A549 (cell line): Measurements from ENCODE around the gene ACOT7. TPM values are rescaled to one million over a fixed set of nuclear protein-coding genes. Genes with fewer than 3 reads are reported as not detected.
A peak's percentile ranks its signal among the peaks of the same experiment; 100 is the strongest.

Experiments used
- ATAC-seq, 2 experiments: fragments of 200-7000 bp in 1 of 2; fragments of >200 bp in 1 of 2; cut with Nextera tagmentation in 1 of 2; cut with Tn5 transposase in 1 of 2; 3 replicates each; pipeline versions ENCODE4 v1.8.0 to v1.9.1; 2018 to 2020; ENCODE audit warnings: mild to moderate bottlenecking in 1 of 2, moderate library complexity in 1 of 2
- CTCF ChIA-PET: fragments of 300-600 bp; sonication (Branson Sonifier 250); formaldehyde crosslinking; extraction: SDS; loops from one replicate; lab custom pipeline; 2021; ENCODE audit warnings: antibody characterized with exemption, inconsistent platforms; lab: Yijun Ruan, JAX
- POLR2A ChIA-PET: fragments of 350-600 bp; formaldehyde crosslinking; extraction: SDS; loops from one replicate; lab custom pipeline; 2021; ENCODE audit warnings: antibody characterized with exemption, inconsistent platforms; lab: Yijun Ruan, JAX
- DNase-seq, 2 experiments: peaks; one replicate each; pipeline versions ENCODE4 v3.0.0 to v3.0.0-alpha.2; 2011 to 2016; ENCODE audit warnings: low read depth in 1 of 2, low spot score in 1 of 2
- FAIRE-seq: peaks from 2 replicates; lab custom pipeline; 2011; peaks lifted over from hg19 to GRCh38; lab: Jason Lieb, UNC
- H3K27ac ChIP-seq, 2 experiments: fragments of >200 bp; sonication (Bioruptor Twin); formaldehyde crosslinking; 3 replicates each; pipeline ENCODE4 v1.5.1; 2016 to 2017
- H3K4me1 ChIP-seq: fragments of >200 bp; sonication (Bioruptor Twin); formaldehyde crosslinking; 3 replicates; pipeline ENCODE4 v1.6.1; 2016
- H3K4me2 ChIP-seq: fragments of >200 bp; sonication (Bioruptor Twin); formaldehyde crosslinking; 3 replicates; pipeline ENCODE4 v1.6.1; 2016
- H3K4me3 ChIP-seq: fragments of >200 bp; sonication (Bioruptor Twin); formaldehyde crosslinking; 3 replicates; pipeline ENCODE4 v1.5.1; 2016
- H3K9me3 ChIP-seq: fragments of >200 bp; sonication (Bioruptor Twin); formaldehyde crosslinking; 3 replicates; pipeline ENCODE4 v1.6.1; 2016
- CEBPB ChIP-seq, 2 experiments: fragments of >200 bp in 1 of 2; sonication (Bioruptor Twin) in 1 of 2; formaldehyde crosslinking in 1 of 2; IDR thresholded peaks; 2 replicates each; pipeline ENCODE4 v1.6.1; 2012 to 2016
- CHD2 ChIP-seq: fragments of 150-350 bp; IDR thresholded peaks from 2 replicates; pipeline ENCODE4 v1.6.1; 2014; ENCODE audit warnings: low read length; ENCODE audit not compliant: partially characterized antibody
- CTCF ChIP-seq: fragments of >200 bp; sonication (Bioruptor Twin); formaldehyde crosslinking; IDR thresholded peaks from 3 replicates; pipeline ENCODE4 v1.5.1; 2016
- E2F6 ChIP-seq: IDR thresholded peaks from 2 replicates; pipeline ENCODE4 v1.6.1; 2012; ENCODE audit warnings: low read depth, borderline replicate concordance
- EHF ChIP-seq: fragments of 250-450 bp; sonication (Bioruptor Pico); IDR thresholded peaks from 2 replicates; pipeline ENCODE4 v1.5.0; 2020; ENCODE audit warnings: mild to moderate bottlenecking
- FOSL2 ChIP-seq, 2 experiments: fragments of 450-650 bp in 1 of 2; fragments of >200 bp in 1 of 2; sonication (Bioruptor Twin) in 1 of 2; formaldehyde crosslinking; IDR thresholded peaks; 2 replicates each; pipeline versions ENCODE4 v1.5.0 to v1.6.1; 2016 to 2020; ENCODE audit warnings: mild to moderate bottlenecking in 1 of 2, moderate library complexity in 1 of 2
- HMGXB4 ChIP-seq: fragments of 250-450 bp; sonication (Bioruptor Pico); IDR thresholded peaks from 2 replicates; pipeline ENCODE4 v1.5.0; 2021; ENCODE audit warnings: mild to moderate bottlenecking, moderate library complexity, borderline replicate concordance
- HOXB5 ChIP-seq: fragments of 250-450 bp; sonication (Bioruptor Pico); IDR thresholded peaks from 2 replicates; pipeline ENCODE4 v1.5.0; 2020; ENCODE audit warnings: mild to moderate bottlenecking, moderate library complexity
- JUNB ChIP-seq: fragments of >200 bp; sonication (Bioruptor Twin); formaldehyde crosslinking; IDR thresholded peaks from 2 replicates; pipeline ENCODE4 v1.6.1; 2016
- MAX ChIP-seq: IDR thresholded peaks from 2 replicates; pipeline ENCODE4 v1.6.1; 2012
- NPAS2 ChIP-seq: fragments of 250-450 bp; sonication (Bioruptor Pico); IDR thresholded peaks from 2 replicates; pipeline ENCODE4 v1.8.0; 2022; ENCODE audit warnings: mild to moderate bottlenecking, moderate library complexity, borderline replicate concordance
- PBX3 ChIP-seq: IDR thresholded peaks from 2 replicates; pipeline ENCODE4 v1.6.1; 2012
- POLR2AphosphoS2 ChIP-seq: conservative IDR thresholded peaks from 2 replicates; pipeline ENCODE4 v1.6.1; 2012; ENCODE audit warnings: low read length, improper control_type of control experiment, inconsistent platforms
- RAD21 ChIP-seq, 2 experiments: fragments of >200 bp in 1 of 2; sonication (Bioruptor Twin) in 1 of 2; formaldehyde crosslinking in 1 of 2; IDR thresholded peaks in 1 of 2; conservative IDR thresholded peaks in 1 of 2; 2 replicates in 1 of 2; 3 replicates in 1 of 2; pipeline ENCODE4 v1.6.1; 2012 to 2018; ENCODE audit warnings: inconsistent platforms in 1 of 2
- RNF2 ChIP-seq: fragments of 200-600 bp; sonication (generic); IDR thresholded peaks from 2 replicates; pipeline ENCODE4 v1.6.1; 2016; ENCODE audit warnings: low read depth, mild to moderate bottlenecking, antibody characterized with exemption, moderate library complexity, borderline replicate concordance
- SMC3 ChIP-seq: fragments of >200 bp; sonication (Bioruptor Twin); formaldehyde crosslinking; IDR thresholded peaks from 3 replicates; pipeline ENCODE4 v1.6.1; 2018; ENCODE audit warnings: inconsistent platforms
- TP53 ChIP-seq: fragments of 250-450 bp; sonication (Bioruptor Pico); IDR thresholded peaks from 2 replicates; pipeline ENCODE4 v1.5.0; 2021; ENCODE audit warnings: mild to moderate bottlenecking, moderate library complexity
- ZC3H11A ChIP-seq: fragments of 450-650 bp; IDR thresholded peaks from 2 replicates; pipeline ENCODE4 v1.6.1; 2014; ENCODE audit warnings: antibody characterized with exemption, mild to moderate bottlenecking
- ZSCAN20 ChIP-seq: fragments of 250-450 bp; sonication (Bioruptor Pico); IDR thresholded peaks from 2 replicates; pipeline ENCODE4 v1.8.0; 2022; ENCODE audit warnings: mild to moderate bottlenecking, moderate library complexity
- WGBS: methylation state at CpG from one replicate; pipeline ENCODE4 v1.1.6; 2017; ENCODE audit errors: missing lambda C conversion rate; 5-methylcytosine and 5-hydroxymethylcytosine counted together
- polyA plus RNA-seq, 4 experiments: library from polyadenylated mRNA; depleted of rRNA in 3 of 4; stranded (reverse); fragments of >200 nt; fragmentation: RNase III in 1 of 4; extraction: RNeasy Plus Mini Kit Qiagen cat#74134 plus additional on column Dnase treatment in 1 of 4; gene quantifications; 2 replicates in 3 of 4; 3 replicates in 1 of 4; pipeline ENCODE4 v1.2.3, GENCODE V29; 2011 to 2017

ACOT7 gene
- polyA plus RNA-seq, 2 of the 4 experiments (the other 2 are of a cell fraction): 48.0 to 49.6 TPM

- Histone ChIP-seq H3K9me3 (no peaks in the 10 kb centered on the region), H3K4me3 (no peak overlapping the region), H3K4me2 (no peak overlapping the region), H3K4me1 (peaks cover 34% of the 10 kb centered on the region), H3K27ac (no peak overlapping the region)
- POLR2A ChIA-PET: no interaction called here
- ATAC-seq: no peak
- TF ChIP-seq SMC3 (no peak), PBX3 (no peak), HOXB5 (CRISPR knock-in tag) (no peak), TP53 (CRISPR knock-in tag) (no peak)
- no peak for FAIRE-seq
- DNase-seq: no peak
- CTCF ChIA-PET: interaction anchor here (0.7 to 3.6 kb wide), 4 partner anchors 9 to 68 kb away, joined by 4 to 25 read pairs (median 7); no protein-coding TSS in a partner anchor
- WGBS: 89% methylated on average over 6 of the region's 8 CpGs
Observed at GRCh38 chr1:6416295-6416656, 22.7 kb upstream of the ACOT7 start.

- Histone ChIP-seq H3K9me3 (no peaks in the 10 kb centered on the region), H3K4me1 (peaks cover 44% of the 10 kb centered on the region), H3K27ac (peak overlapping the region; percentile 72 to 82), H3K4me2 (peak overlapping the region; percentile 77), H3K4me3 (no peak overlapping the region)
- TF ChIP-seq ZSCAN20: no peak
- TF ChIP-seq ZC3H11A: no peak
- TF ChIP-seq POLR2AphosphoS2: no peak
- TF ChIP-seq FOSL2 (IDR thresholded peaks at IDR 0.05): no peak
- no peak for TF ChIP-seq FOSL2 (CRISPR knock-in tag; IDR thresholded peaks at IDR 0.05)
- FAIRE-seq: no peak
- ATAC-seq: no peak
- CTCF ChIA-PET: interaction anchor here (0.6 to 34.5 kb wide), 14 partner anchors 8 to 218 kb away, joined by 3 to 575 read pairs (median 8); no protein-coding TSS in a partner anchor
- WGBS: 62% methylated on average over 17 of the region's 17 CpGs
- POLR2A ChIA-PET: interaction anchor here (0.7 kb wide), 1 partner anchor 22 kb away, joined by 3 read pairs; the partner anchor contains the start of gene ACOT7
- peak in 1 of 2 experiments; percentile 39 for DNase-seq
Observed at GRCh38 chr1:6414881-6415626, 21.5 kb upstream of the ACOT7 start.

GRCh38 chr1:6414443-6414844 is 20.9 kb upstream of the ACOT7 start:
- Histone ChIP-seq H3K4me1 (peaks cover 42% of the 10 kb centered on the region), H3K4me3 (no peak overlapping the region), H3K4me2 (peak overlapping the region; percentile 77)
- FAIRE-seq (no peak), DNase-seq (peak; percentile 53 to 59)
- WGBS: 5% methylated on average over 4 of the region's 15 CpGs
- no peak for TF ChIP-seq EHF (CRISPR knock-in tag)
- no peak for TF ChIP-seq FOSL2 (IDR thresholded peaks at IDR 0.05)
- no peak for TF ChIP-seq FOSL2 (CRISPR knock-in tag; IDR thresholded peaks at IDR 0.05)
- TF ChIP-seq RAD21 (conservative IDR thresholded peaks at IDR 0.05 in 1 of 2, IDR thresholded peaks at IDR 0.05 in 1 of 2): no peak
- TF ChIP-seq RNF2: no peak
- TF ChIP-seq CTCF: peak; percentile 40
- no peak for TF ChIP-seq HMGXB4 (CRISPR knock-in tag)
- TF ChIP-seq CHD2: no peak
- TF ChIP-seq CEBPB (IDR thresholded peaks at IDR 0.05): no peak
- TF ChIP-seq JUNB: no peak
- TF ChIP-seq E2F6: 0 out of 2 replicates have a peak, but pooled peaks have one; percentile 32
- TF ChIP-seq NPAS2 (CRISPR knock-in tag): no peak
- TF ChIP-seq MAX: peak; percentile 80
- TF ChIP-seq, all 56 proteins: peak for 3
- peak overlapping the region; percentile 72 to 82 for H3K27ac ChIP-seq
- ATAC-seq: peak; percentile 77 to 80
- ChIA-PET CTCF (interaction anchor here (0.6 to 34.5 kb wide), 13 partner anchors 8 to 209 kb away, joined by 3 to 575 read pairs (median 8); no protein-coding TSS in a partner anchor), POLR2A (interaction anchor here (0.7 kb wide), 1 partner anchor 21 kb away, joined by 3 read pairs; the partner anchor contains the start of gene ACOT7)
- no peaks in the 10 kb centered on the region for H3K9me3 ChIP-seq
